Immature natural killer cell (primary cell): ENCODE data around the gene ZC3HAV1. TPM values are rescaled to one million over a fixed set of nuclear protein-coding genes. Genes with fewer than 3 reads are reported as not detected.
"Not testable (repeated sequence)": the region's sequence is repeated elsewhere in the genome, so short reads cannot be mapped to it uniquely, and the experiment has no call there.

Experiments used
- DNase-seq, 3 donors: peaks; one replicate each; pipeline ENCODE4 v3.0.0; 2022; ENCODE audit warnings: mixed read lengths in 1 of 3
- H3K27ac Mint-ChIP-seq, 6 donors: one replicate each; pipeline ENCODE4 v1.8.0; 2020; ENCODE audit warnings: mixed read lengths in 6 of 6, mild to moderate bottlenecking in 5 of 6, inconsistent platforms in 4 of 6, moderate library complexity in 3 of 6
- H3K27me3 Mint-ChIP-seq, 3 donors: one replicate each; pipeline ENCODE4 v1.8.0; 2020 to 2021; ENCODE audit warnings: low read depth in 3 of 3, mild to moderate bottlenecking in 3 of 3, mixed read lengths in 3 of 3, moderate library complexity in 3 of 3, inconsistent platforms in 1 of 3
- H3K36me3 Mint-ChIP-seq, 3 donors: one replicate each; pipeline ENCODE4 v1.8.0; 2020; ENCODE audit warnings: mixed read lengths in 3 of 3, inconsistent platforms in 2 of 3, mild to moderate bottlenecking in 2 of 3
- H3K4me1 Mint-ChIP-seq, 2 donors: one replicate each; pipeline ENCODE4 v1.8.0; 2020; ENCODE audit warnings: inconsistent platforms in 2 of 2, mild to moderate bottlenecking in 2 of 2, mixed read lengths in 2 of 2, moderate library complexity in 1 of 2
- H3K4me3 Mint-ChIP-seq, 5 donors: one replicate each; pipeline ENCODE4 v1.8.0; 2020; ENCODE audit warnings: mild to moderate bottlenecking in 5 of 5, mixed read lengths in 5 of 5, inconsistent platforms in 3 of 5, moderate library complexity in 3 of 5
- H3K9me3 Mint-ChIP-seq, 6 donors: one replicate each; pipeline ENCODE4 v1.8.0; 2020; ENCODE audit warnings: mild to moderate bottlenecking in 6 of 6, mixed read lengths in 6 of 6, inconsistent platforms in 4 of 6, moderate library complexity in 3 of 6
- polyA plus RNA-seq, 3 donors: library from polyadenylated mRNA; unstranded; fragments of 300-500 nt; fragmentation: Illumina TruSeq; gene quantifications; one replicate each; pipeline ENCODE4 v1.2.3, GENCODE V29; 2021

ZC3HAV1 gene
- polyA plus RNA-seq, 3 donors from 2014 or later, result 69.4 to 121 (median 74.5) TPM

DNA sequence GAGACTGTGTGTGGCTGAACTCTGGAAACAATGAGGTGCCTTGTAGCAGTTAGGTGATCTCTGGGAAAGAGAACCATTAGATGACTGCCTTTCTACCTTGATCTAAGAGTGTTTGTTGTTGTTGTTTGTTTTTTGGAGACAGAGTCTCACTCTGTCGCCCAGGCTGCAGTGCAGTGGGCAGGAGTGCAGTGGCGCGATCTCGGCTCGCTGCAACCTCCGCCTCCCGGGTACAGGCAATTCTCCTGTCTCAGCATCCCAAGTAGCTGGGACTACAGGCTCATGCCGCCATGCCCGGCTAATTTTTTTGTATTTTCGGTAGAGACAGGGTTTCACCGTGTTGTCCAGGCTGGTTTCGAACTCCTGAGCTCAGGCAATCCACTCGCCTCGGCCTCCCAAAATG lies 54.9 kb downstream of the ZC3HAV1 start:
- Mint-ChIP-seq H3K4me1 (peaks cover 4 to 24% of the 10 kb centered on the region in 2 donors), H3K36me3 (peaks cover 10 to 46% (median 21%) of the 10 kb centered on the region in 3 donors), H3K27ac (peak overlapping the region in 3 of 6 donors; percentile 5 to 14 (median 7))
- not testable (repeated sequence) for H3K9me3 Mint-ChIP-seq, H3K27me3 Mint-ChIP-seq, H3K4me3 Mint-ChIP-seq, DNase-seq

GRCh38 chr7:139054101-139054500 lies 55.4 kb downstream of the ZC3HAV1 start:
- H3K27ac Mint-ChIP-seq, result peak overlapping the region in 4 of 6 donors; percentile 5 to 51 (median 10)
- peaks cover 15 to 52% (median 25%) of the 10 kb centered on the region in 3 donors for H3K36me3 Mint-ChIP-seq
- H3K9me3 Mint-ChIP-seq, result no peaks in the 10 kb centered on the region

DNA sequence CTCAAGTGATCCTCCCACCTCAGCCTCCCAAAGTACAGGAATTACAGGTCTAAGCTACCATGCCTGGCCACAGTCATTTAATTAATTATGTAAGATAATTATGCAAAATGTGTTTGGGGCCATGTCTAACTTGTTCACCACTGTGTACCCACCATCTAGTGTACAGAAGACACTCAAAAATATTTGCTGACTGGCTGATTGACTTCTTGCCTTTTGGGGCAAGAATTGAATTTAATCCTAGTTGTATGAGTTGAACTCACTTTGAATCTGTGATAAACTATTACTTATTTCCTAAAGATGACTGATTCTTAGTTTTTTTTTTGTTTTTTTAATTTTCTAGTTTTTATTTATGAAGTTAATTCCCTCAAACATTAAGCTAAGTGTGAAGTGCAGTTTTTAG lies 57.9 kb downstream of the ZC3HAV1 start:
- Mint-ChIP-seq H3K36me3 (peaks cover 22 to 57% (median 28%) of the 10 kb centered on the region in 3 donors), H3K9me3 (no peaks in the 10 kb centered on the region), H3K4me3 (no peak overlapping the region), H3K27me3 (peaks cover 0 to 8% (median 0%) of the 10 kb centered on the region in 3 donors), H3K4me1 (peaks cover 4 to 29% of the 10 kb centered on the region in 2 donors), H3K27ac (peak overlapping the region in 2 of 6 donors; percentile 23 to 34)
- DNase-seq, result no peak

More at GRCh38 chr7:139054101-139054500, 55.4 kb downstream of the ZC3HAV1 start:
- Mint-ChIP-seq H3K4me3 (no peak overlapping the region), H3K27me3 (peaks cover 0 to 7% (median 0%) of the 10 kb centered on the region in 3 donors), H3K4me1 (peaks cover 4 to 29% of the 10 kb centered on the region in 2 donors)
- no peak for DNase-seq

DNA sequence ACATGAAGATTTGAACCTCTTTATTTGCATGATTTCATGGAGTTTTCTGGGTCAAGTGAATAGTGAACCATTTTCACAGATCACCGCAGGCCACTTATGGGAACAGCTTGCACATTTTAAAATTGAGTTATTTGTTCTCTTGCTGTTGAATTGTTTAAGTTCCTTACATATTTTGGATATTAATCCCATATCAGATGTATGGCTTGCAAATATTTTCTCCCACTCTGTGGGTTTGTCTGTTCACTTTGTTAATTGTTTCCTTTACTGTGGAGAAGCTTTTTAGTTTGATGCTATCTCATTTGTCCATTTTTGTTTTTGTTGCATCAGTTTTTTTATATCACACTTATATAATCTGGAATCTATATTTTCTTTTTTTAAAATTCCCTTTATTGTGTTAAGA lies 59.6 kb downstream of the ZC3HAV1 start:
- H3K4me3 Mint-ChIP-seq, result no peak overlapping the region
- H3K9me3 Mint-ChIP-seq, result no peaks in the 10 kb centered on the region
- H3K36me3 Mint-ChIP-seq, result peaks cover 36 to 69% (median 37%) of the 10 kb centered on the region in 3 donors
- H3K27me3 Mint-ChIP-seq, result peaks cover 0 to 9% (median 0%) of the 10 kb centered on the region in 3 donors
- no peak for DNase-seq
- peak overlapping the region in 3 of 6 donors; percentile 13 to 70 (median 50) for H3K27ac Mint-ChIP-seq
- H3K4me1 Mint-ChIP-seq, result peaks cover 16 to 39% of the 10 kb centered on the region in 2 donors

- Mint-ChIP-seq H3K27me3 (peaks cover 0 to 9% (median 0%) of the 10 kb centered on the region in 3 donors), H3K4me3 (no peak overlapping the region), H3K36me3 (peaks cover 36 to 65% (median 37%) of the 10 kb centered on the region in 3 donors), H3K9me3 (no peaks in the 10 kb centered on the region), H3K27ac (peak overlapping the region in 4 of 6 donors; percentile 14 to 66 (median 53)), H3K4me1 (peaks cover 24 to 47% of the 10 kb centered on the region in 2 donors)
- no peak for DNase-seq
Observed at GRCh38 chr7:139049111-139049510, 60.4 kb downstream of the ZC3HAV1 start.

DNA sequence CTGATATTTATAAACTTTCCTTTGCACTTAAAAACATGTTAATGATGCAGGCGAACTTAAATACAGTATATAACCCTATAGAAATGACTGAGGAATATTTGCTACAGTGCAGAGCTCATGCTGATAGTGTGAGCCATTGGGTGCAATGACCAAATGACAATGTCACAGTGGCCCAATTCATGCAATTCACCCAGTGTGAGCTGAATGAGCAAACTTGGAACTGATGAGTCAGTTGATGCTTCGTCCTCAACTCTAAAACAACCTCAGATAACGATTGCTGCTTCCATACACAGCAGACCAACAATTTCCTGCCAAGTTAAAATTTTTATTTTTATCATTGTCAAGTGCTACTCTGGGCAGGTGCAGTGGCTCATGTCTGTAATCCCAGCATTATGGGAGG lies 61.5 kb downstream of the ZC3HAV1 start:
- H3K36me3 Mint-ChIP-seq, result peaks cover 26 to 56% (median 32%) of the 10 kb centered on the region in 3 donors
- peaks cover 36 to 56% of the 10 kb centered on the region in 2 donors for H3K4me1 Mint-ChIP-seq
- no peaks in the 10 kb centered on the region for H3K9me3 Mint-ChIP-seq
- H3K4me3 Mint-ChIP-seq, result no peak overlapping the region
- DNase-seq, result no peak
- peak overlapping the region in 2 of 6 donors; percentile 20 to 34 for H3K27ac Mint-ChIP-seq
- H3K27me3 Mint-ChIP-seq, result peaks cover 0 to 11% (median 0%) of the 10 kb centered on the region in 3 donors

- Mint-ChIP-seq H3K4me1 (peaks cover 49 to 71% of the 10 kb centered on the region in 2 donors), H3K27ac (peak overlapping the region in 5 of 6 donors; percentile 53 to 86 (median 56)), H3K4me3 (peak overlapping the region in 4 of 5 donors; percentile 14 to 71 (median 40)), H3K27me3 (peaks cover 0 to 11% (median 4%) of the 10 kb centered on the region in 3 donors), H3K9me3 (no peaks in the 10 kb centered on the region), H3K36me3 (peaks cover 23 to 48% (median 37%) of the 10 kb centered on the region in 3 donors)
- DNase-seq, result no peak
Observed at GRCh38 chr7:139046143-139046542, 63.4 kb downstream of the ZC3HAV1 start.

DNA sequence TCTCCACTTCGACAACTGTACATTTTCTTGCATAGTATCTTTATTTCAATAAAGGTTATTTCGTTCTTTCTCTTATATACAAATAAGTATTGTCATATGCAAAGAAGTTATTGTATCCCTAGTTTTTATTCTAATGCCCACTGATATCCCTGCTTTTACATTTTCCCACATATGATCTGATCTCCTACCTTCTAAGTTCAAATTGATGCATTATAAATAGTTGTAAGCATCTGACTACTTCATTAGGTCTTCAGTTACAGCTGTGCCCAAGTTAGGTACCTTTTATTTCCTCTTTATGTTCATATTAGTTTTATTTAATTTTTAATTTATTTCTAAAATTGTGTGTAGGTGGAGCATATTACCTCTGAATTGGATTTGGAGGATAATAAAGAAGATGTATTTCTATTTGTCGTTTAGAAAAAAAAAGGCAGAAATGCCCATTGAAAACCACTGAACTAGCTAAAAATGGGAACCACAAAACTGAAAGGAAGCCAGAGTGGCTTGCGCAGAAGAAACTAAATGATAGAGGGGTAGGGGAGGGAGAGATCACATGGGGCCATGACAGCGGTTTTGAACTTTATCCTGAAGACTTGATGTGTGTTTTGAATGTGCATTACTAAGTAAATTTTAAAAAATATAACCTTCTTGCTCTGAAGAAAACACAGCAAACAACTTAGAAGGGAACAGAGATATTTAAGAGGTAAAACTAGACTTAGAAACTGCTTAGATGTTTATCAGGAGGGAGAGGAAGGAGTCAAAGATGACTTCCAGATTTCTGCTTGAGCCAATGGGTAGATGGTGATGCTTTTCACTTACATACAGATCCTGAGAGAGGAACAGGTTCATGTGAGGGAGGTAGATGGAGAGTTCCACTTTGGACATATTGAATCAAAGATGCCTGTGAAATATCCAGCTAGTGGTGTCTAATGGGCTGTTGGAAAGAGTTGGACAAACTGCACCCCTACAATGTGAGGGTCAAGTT lies 64.4 kb downstream of the ZC3HAV1 start:
- DNase-seq, result peak; percentile 17 to 33 (median 19)
- H3K36me3 Mint-ChIP-seq, result peaks cover 23 to 48% (median 38%) of the 10 kb centered on the region in 3 donors
- H3K4me3 Mint-ChIP-seq, result peak overlapping the region; percentile 73 to 79 (median 75)
- H3K9me3 Mint-ChIP-seq, result no peaks in the 10 kb centered on the region
- peaks cover 55 to 79% of the 10 kb centered on the region in 2 donors for H3K4me1 Mint-ChIP-seq
- H3K27me3 Mint-ChIP-seq, result peaks cover 0 to 13% (median 5%) of the 10 kb centered on the region in 3 donors
- peak overlapping the region; percentile 86 to 96 (median 92) for H3K27ac Mint-ChIP-seq

DNA sequence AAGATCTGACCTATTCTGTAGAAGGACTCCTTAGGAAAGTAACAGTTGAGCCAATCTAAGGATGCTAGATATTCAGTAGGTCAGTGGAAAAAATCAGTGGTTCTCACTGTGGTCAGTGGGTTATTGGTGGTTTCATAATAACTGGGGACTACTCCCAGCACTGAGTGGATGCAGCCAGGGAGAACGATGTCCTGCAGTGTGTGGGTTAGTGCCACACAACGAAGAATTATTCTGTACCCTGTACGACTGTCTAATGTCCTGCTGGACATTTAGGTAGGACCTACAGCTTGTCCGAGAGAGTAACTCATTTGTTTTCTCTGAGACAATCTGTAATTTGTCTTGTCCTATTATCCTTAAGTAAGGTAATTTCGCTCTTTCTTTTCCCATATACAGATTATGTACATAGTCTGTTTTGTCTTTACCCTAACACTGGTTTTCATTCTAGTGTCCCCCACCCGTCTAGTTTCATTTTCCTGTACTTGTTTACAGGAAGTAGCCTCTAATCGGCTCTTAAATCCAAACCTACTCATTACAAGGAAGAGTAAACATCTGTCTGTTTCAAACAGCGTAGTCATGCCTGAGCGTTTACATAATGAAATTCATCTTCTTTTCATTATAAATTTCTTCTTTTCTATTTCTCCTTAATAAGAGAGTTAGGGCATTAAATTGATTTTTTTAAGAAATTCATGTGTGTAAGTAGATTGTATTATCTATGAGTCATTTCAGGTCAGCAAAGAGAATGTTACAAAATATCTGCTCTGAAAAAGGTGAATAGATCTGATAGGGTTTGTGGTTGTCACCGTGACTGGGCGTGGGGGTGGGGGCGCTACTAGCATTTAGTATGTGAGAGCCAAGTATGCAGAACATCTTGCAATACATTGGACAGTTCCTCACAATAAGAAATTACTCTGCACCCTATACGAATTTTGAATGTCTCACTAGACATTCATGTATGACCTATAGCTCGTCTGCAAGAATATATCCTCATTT lies 65.4 kb downstream of the ZC3HAV1 start:
- peak overlapping the region; percentile 73 to 79 (median 75) for H3K4me3 Mint-ChIP-seq
- H3K4me1 Mint-ChIP-seq, result peaks cover 59 to 72% of the 10 kb centered on the region in 2 donors
- peaks cover 0 to 11% (median 8%) of the 10 kb centered on the region in 3 donors for H3K27me3 Mint-ChIP-seq
- no peaks in the 10 kb centered on the region for H3K9me3 Mint-ChIP-seq
- H3K36me3 Mint-ChIP-seq, result peaks cover 17 to 38% (median 28%) of the 10 kb centered on the region in 3 donors
- peak; percentile 70 to 80 (median 74) for DNase-seq
- peak overlapping the region; percentile 86 to 96 (median 92) for H3K27ac Mint-ChIP-seq

GRCh38 chr7:139041378-139042085 lies 68.0 kb downstream of the ZC3HAV1 start:
- H3K27ac Mint-ChIP-seq, result peak overlapping the region; percentile 24 to 78 (median 56)
- no peaks in the 10 kb centered on the region for H3K9me3 Mint-ChIP-seq
- peak overlapping the region in 2 of 5 donors; percentile 8 to 55 for H3K4me3 Mint-ChIP-seq
- no peak for DNase-seq
- peaks cover 7 to 20% (median 20%) of the 10 kb centered on the region in 3 donors for H3K36me3 Mint-ChIP-seq
- peaks cover 0 to 11% (median 8%) of the 10 kb centered on the region in 3 donors for H3K27me3 Mint-ChIP-seq
- H3K4me1 Mint-ChIP-seq, result peaks cover 56 to 62% of the 10 kb centered on the region in 2 donors

DNA sequence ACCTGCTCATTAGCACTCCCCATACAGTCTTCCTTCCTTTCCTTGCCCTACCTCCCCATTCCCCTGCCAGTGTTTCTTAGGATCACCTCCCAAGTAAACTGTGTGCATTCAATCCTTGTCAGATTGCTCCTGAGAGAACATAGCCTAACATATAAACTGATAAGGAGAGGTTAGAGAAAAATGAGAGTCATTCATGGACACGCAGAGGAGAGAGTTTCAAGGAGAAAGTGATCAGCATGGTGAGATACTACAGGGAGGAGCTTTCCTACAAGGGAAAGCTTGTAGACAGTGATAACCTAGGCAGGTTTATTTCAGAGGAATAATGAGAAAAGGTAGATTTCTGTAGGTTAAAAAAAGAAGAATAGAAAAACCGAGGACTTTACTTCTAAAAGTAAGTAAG lies 70.8 kb downstream of the ZC3HAV1 start:
- DNase-seq, result no peak
- Mint-ChIP-seq H3K36me3 (peaks cover 0 to 6% (median 0%) of the 10 kb centered on the region in 3 donors), H3K4me1 (peaks cover 37 to 42% of the 10 kb centered on the region in 2 donors), H3K27ac (peak overlapping the region in 1 of 6 donors; percentile 4), H3K9me3 (no peaks in the 10 kb centered on the region), H3K4me3 (no peak overlapping the region), H3K27me3 (peaks cover 2 to 10% (median 8%) of the 10 kb centered on the region in 3 donors)

GRCh38 chr7:139036901-139037300 lies 72.6 kb downstream of the ZC3HAV1 start:
- DNase-seq, result no peak
- Mint-ChIP-seq H3K36me3 (peaks cover 0 to 6% (median 0%) of the 10 kb centered on the region in 3 donors), H3K4me3 (peak overlapping the region; percentile 6 to 69 (median 48)), H3K27ac (no peak overlapping the region), H3K9me3 (no peaks in the 10 kb centered on the region), H3K4me1 (peaks cover 24% of the 10 kb centered on the region in 2 donors), H3K27me3 (peaks cover 4 to 13% (median 11%) of the 10 kb centered on the region in 3 donors)
